HUES64 (cell line): Measurements from ENCODE around the gene ACP1.

Experiments used
- H3K27ac ChIP-seq: 2 replicates; pipeline ENCODE4 v1.7.0; 2013; ENCODE audit warnings: low read depth, low read length, inconsistent platforms
- H3K27me3 ChIP-seq: 2 replicates; pipeline ENCODE4 v1.6.1; 2013; ENCODE audit warnings: mild to moderate bottlenecking, low read length; ENCODE audit not compliant: insufficient read depth
- H3K36me3 ChIP-seq: 2 replicates; pipeline ENCODE4 v1.6.1; 2013; ENCODE audit warnings: mild to moderate bottlenecking, low read length; ENCODE audit not compliant: insufficient read depth
- H3K4me1 ChIP-seq: 2 replicates; pipeline ENCODE4 v1.6.1; 2013; ENCODE audit warnings: mild to moderate bottlenecking, low read length, moderate library complexity; ENCODE audit not compliant: insufficient read depth
- H3K4me3 ChIP-seq: 2 replicates; pipeline ENCODE4 v1.5.1; 2013; ENCODE audit warnings: mild to moderate bottlenecking, low read length, moderate library complexity
- H3K9ac ChIP-seq: 2 replicates; pipeline ENCODE4 v1.6.1; 2013; ENCODE audit warnings: mild to moderate bottlenecking, low read depth, low read length
- H3K9me3 ChIP-seq: 2 replicates; pipeline ENCODE4 v1.6.1; 2013; ENCODE audit warnings: low read depth, low read length; ENCODE audit not compliant: insufficient read depth
- WGBS: fragments of 150-250, 120-280 bp; methylation state at CpG from one replicate; pipeline ENCODE4 v1.1.7; 2013; ENCODE audit warnings: missing lambda C conversion rate; 5-methylcytosine and 5-hydroxymethylcytosine counted together

ACP1 gene

GRCh38 chr2:269356-270030 is 4.7 kb downstream of the ACP1 start:
- Histone ChIP-seq H3K27ac (no peak overlapping the region), H3K36me3 (peaks cover 34% of the 10 kb centered on the region), H3K27me3 (no peaks in the 10 kb centered on the region), H3K4me3 (no peak overlapping the region), H3K4me1 (peaks cover 13% of the 10 kb centered on the region), H3K9ac (no peak overlapping the region), H3K9me3 (no peaks in the 10 kb centered on the region)
- WGBS = 96% methylated on average over 4 of the region's 4 CpGs

GRCh38 chr2:270861-271260 is 6.1 kb downstream of the ACP1 start:
- WGBS = 96% methylated on average over 4 of the region's 4 CpGs
- Histone ChIP-seq H3K4me1 (peaks cover 7% of the 10 kb centered on the region), H3K4me3 (no peak overlapping the region), H3K36me3 (peaks cover 47% of the 10 kb centered on the region), H3K27me3 (no peaks in the 10 kb centered on the region), H3K9ac (no peak overlapping the region), H3K9me3 (no peaks in the 10 kb centered on the region), H3K27ac (no peak overlapping the region)

- Histone ChIP-seq H3K9me3 (no peaks in the 10 kb centered on the region), H3K9ac (no peak overlapping the region), H3K4me3 (no peak overlapping the region), H3K36me3 (peaks cover 57% of the 10 kb centered on the region), H3K27ac (no peak overlapping the region), H3K4me1 (no peaks in the 10 kb centered on the region; the same call in 1 of the 2 replicates), H3K27me3 (no peaks in the 10 kb centered on the region)
- WGBS = 92% methylated on average over 12 of the region's 12 CpGs
These were observed 7.2 kb downstream of the ACP1 start for GRCh38 chr2:271917-272316.

- Histone ChIP-seq H3K9ac (no peak overlapping the region), H3K36me3 (peaks cover 71% of the 10 kb centered on the region)
- 95% methylated on average over 5 of the region's 6 CpGs for WGBS
These were observed 8.6 kb downstream of the ACP1 start for GRCh38 chr2:273333-273732.

GRCh38 chr2:274503-274902 is 9.8 kb downstream of the ACP1 start:
- Histone ChIP-seq H3K27me3 (no peaks in the 10 kb centered on the region), H3K36me3 (peaks cover 83% of the 10 kb centered on the region), H3K9me3 (no peaks in the 10 kb centered on the region), H3K4me1 (no peaks in the 10 kb centered on the region), H3K4me3 (no peak overlapping the region), H3K9ac (no peak overlapping the region), H3K27ac (no peak overlapping the region)
- WGBS = 92% methylated on average over 2 of the region's 3 CpGs

More at GRCh38 chr2:273333-273732, 8.6 kb downstream of the ACP1 start:
- Histone ChIP-seq H3K9me3 (no peaks in the 10 kb centered on the region), H3K4me1 (no peaks in the 10 kb centered on the region), H3K27ac (no peak overlapping the region), H3K4me3 (no peak overlapping the region), H3K27me3 (no peaks in the 10 kb centered on the region)

GRCh38 chr2:275466-275865 is 10.7 kb downstream of the ACP1 start:
- Histone ChIP-seq H3K36me3 (peaks cover 87% of the 10 kb centered on the region), H3K4me3 (no peak overlapping the region), H3K27ac (no peak overlapping the region), H3K4me1 (no peaks in the 10 kb centered on the region), H3K9me3 (no peaks in the 10 kb centered on the region), H3K27me3 (no peaks in the 10 kb centered on the region), H3K9ac (no peak overlapping the region)
- 98% methylated on average over 6 of the region's 6 CpGs for WGBS

- Histone ChIP-seq H3K4me1 (peaks cover 6% of the 10 kb centered on the region), H3K9me3 (no peaks in the 10 kb centered on the region), H3K27ac (no peak overlapping the region), H3K4me3 (no peak overlapping the region), H3K36me3 (peaks cover 88% of the 10 kb centered on the region), H3K9ac (no peak overlapping the region), H3K27me3 (no peaks in the 10 kb centered on the region)
- WGBS = 90% methylated on average over 2 of the region's 2 CpGs
These were observed 13.7 kb downstream of the ACP1 start for GRCh38 chr2:278312-278926.

GRCh38 chr2:278927-279320 is 14.2 kb downstream of the ACP1 start:
- Histone ChIP-seq H3K4me3 (no peak overlapping the region), H3K9me3 (no peaks in the 10 kb centered on the region), H3K27ac (no peak overlapping the region), H3K27me3 (no peaks in the 10 kb centered on the region), H3K36me3 (peaks cover 83% of the 10 kb centered on the region), H3K9ac (no peak overlapping the region), H3K4me1 (peaks cover 11% of the 10 kb centered on the region)
- whole genome bisulfite sequencing = 97% methylated on average over 3 of the region's 4 CpGs

GRCh38 chr2:279366-279765 is 14.6 kb downstream of the ACP1 start:
- Histone ChIP-seq H3K9ac (no peak overlapping the region), H3K27me3 (peaks cover 4% of the 10 kb centered on the region; the same call in 1 of the 2 replicates), H3K4me1 (peaks cover 15% of the 10 kb centered on the region), H3K4me3 (no peak overlapping the region), H3K9me3 (no peaks in the 10 kb centered on the region), H3K27ac (no peak overlapping the region), H3K36me3 (peaks cover 79% of the 10 kb centered on the region)
- WGBS = 96% methylated on average over 3 of the region's 4 CpGs

GRCh38 chr2:279956-280649 is 15.4 kb downstream of the ACP1 start:
- 97% methylated on average over 3 of the region's 4 CpGs for WGBS
- no peak overlapping the region for H3K4me3 ChIP-seq
- peaks cover 11% of the 10 kb centered on the region; the same call in 1 of the 2 replicates for H3K27me3 ChIP-seq
- peaks cover 23% of the 10 kb centered on the region for H3K4me1 ChIP-seq
- H3K9me3 ChIP-seq = no peaks in the 10 kb centered on the region
- H3K9ac ChIP-seq = no peak overlapping the region
- peaks cover 73% of the 10 kb centered on the region for H3K36me3 ChIP-seq
- H3K27ac ChIP-seq = no peak overlapping the region

GRCh38 chr2:280650-281110 is 15.9 kb downstream of the ACP1 start:
- Histone ChIP-seq H3K9ac (no peak overlapping the region), H3K9me3 (no peaks in the 10 kb centered on the region), H3K4me1 (peaks cover 28% of the 10 kb centered on the region), H3K27me3 (peaks cover 17% of the 10 kb centered on the region), H3K27ac (no peak overlapping the region), H3K36me3 (peaks cover 68% of the 10 kb centered on the region), H3K4me3 (no peak overlapping the region)
- WGBS = 96% methylated on average over 7 of the region's 7 CpGs
